Measurements from ENCODE around the gene EXD3. TPM values are rescaled to one million over a fixed set of nuclear protein-coding genes. Genes with fewer than 3 reads are reported as not detected.

The EXD3 gene
- total and polyA plus RNA-seq, 2 of the 13 experiments (the other 11 are each of a cell fraction or from before 2014, with no cell fraction given), result 2.7 to 4.8 TPM

DNA sequence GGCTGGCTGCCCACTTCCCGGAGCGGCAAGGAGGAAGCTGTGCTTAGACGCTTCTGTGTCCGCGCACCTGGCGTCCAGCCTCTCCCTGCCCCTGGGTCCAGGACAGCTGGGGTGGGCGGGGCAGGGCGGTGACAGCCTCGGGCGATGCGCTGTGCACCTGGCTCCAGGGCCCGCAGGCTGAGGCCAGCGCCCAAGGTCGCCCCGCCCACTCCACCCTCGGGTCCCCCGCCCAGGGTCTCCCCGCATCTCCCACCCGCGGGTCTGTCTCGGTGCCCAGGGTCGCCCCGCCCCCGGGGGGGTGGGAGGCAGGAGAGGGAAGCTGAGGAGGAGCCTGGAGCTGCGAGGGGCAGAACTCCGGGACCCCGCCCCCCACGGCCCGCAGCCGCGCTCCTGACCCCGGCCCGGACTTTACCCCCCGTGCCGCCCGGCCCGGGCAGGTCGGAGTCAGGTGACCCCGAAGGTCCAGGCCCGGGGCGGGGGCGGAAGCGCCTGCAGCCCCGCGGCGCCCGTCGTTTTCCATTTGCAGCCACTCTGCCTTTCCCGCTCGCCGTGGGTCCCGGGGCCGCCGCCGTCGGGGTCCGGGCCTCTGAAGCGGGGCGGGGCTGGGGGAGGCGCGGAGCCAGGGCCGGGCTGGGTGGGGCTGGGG lies 18.4 kb upstream of the EXD3 start, which contains the start of gene ENTPD8 (continued):
- TF ChIP-seq, protein P1, sequence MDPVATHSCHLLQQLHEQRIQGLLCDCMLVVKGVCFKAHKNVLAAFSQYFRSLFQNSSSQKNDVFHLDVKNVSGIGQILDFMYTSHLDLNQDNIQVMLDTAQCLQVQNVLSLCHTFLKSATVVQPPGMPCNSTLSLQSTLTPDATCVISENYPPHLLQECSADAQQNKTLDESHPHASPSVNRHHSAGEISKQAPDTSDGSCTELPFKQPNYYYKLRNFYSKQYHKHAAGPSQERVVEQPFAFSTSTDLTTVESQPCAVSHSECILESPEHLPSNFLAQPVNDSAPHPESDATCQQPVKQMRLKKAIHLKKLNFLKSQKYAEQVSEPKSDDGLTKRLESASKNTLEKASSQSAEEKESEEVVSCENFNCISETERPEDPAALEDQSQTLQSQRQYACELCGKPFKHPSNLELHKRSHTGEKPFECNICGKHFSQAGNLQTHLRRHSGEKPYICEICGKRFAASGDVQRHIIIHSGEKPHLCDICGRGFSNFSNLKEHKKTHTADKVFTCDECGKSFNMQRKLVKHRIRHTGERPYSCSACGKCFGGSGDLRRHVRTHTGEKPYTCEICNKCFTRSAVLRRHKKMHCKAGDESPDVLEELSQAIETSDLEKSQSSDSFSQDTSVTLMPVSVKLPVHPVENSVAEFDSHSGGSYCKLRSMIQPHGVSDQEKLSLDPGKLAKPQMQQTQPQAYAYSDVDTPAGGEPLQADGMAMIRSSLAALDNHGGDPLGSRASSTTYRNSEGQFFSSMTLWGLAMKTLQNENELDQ (CRISPR knock-in tag; IDR thresholded peaks at IDR 0.05; ENCODE audit: borderline replicate concordance), result no peak
- TF ChIP-seq ETV6 (CRISPR knock-in tag; conservative IDR thresholded peaks at IDR 0.05) (no peak), ZSCAN21 (CRISPR knock-in tag; IDR thresholded peaks at IDR 0.05; ENCODE audit: borderline replicate concordance) (no peak), ZNF160 (CRISPR knock-in tag; IDR thresholded peaks at IDR 0.05) (no peak), MED13 (CRISPR knock-in tag; IDR thresholded peaks at IDR 0.05) (peak; percentile 63; the same call in 1 of the 2 replicates), NCOR1 (IDR thresholded peaks at IDR 0.05; ENCODE audit: borderline replicate concordance, low read length) (peak; percentile 87), AKAP8 (CRISPR knock-in tag; IDR thresholded peaks at IDR 0.05) (0 out of 2 replicates have a peak, but pooled peaks have one; percentile 31), ETV5 (CRISPR knock-in tag; IDR thresholded peaks at IDR 0.05; ENCODE audit: borderline replicate concordance) (peak; percentile 73; the same call in 1 of the 2 replicates), SSRP1 (CRISPR knock-in tag; IDR thresholded peaks at IDR 0.05) (no peak), ISX (CRISPR knock-in tag; conservative IDR thresholded peaks at IDR 0.05) (no peak), LCORL (IDR thresholded peaks at IDR 0.05) (no peak), LCORL (CRISPR knock-in tag; IDR thresholded peaks at IDR 0.05) (peak; percentile 94), ZNF263 (CRISPR knock-in tag; IDR thresholded peaks at IDR 0.05) (peak; percentile 87), SMAD1 (CRISPR knock-in tag; IDR thresholded peaks at IDR 0.05; ENCODE audit: borderline replicate concordance, low read depth) (no peak), GABPB1 (CRISPR knock-in tag; IDR thresholded peaks at IDR 0.05) (peak; percentile 77), ZBTB7A (CRISPR knock-in tag; IDR thresholded peaks at IDR 0.05) (peak; percentile 95), ZFY (CRISPR knock-in tag; IDR thresholded peaks at IDR 0.05) (peak; percentile 72), HOXA7 (CRISPR knock-in tag; IDR thresholded peaks at IDR 0.05) (no peak), CBFB (CRISPR knock-in tag; IDR thresholded peaks at IDR 0.05) (no peak; the same call in 1 of the 2 replicates), ZNF256 (CRISPR knock-in tag; conservative IDR thresholded peaks at IDR 0.05) (no peak), PHF21A (CRISPR knock-in tag; IDR thresholded peaks at IDR 0.05) (peak; percentile 92), SP5 (CRISPR knock-in tag; IDR thresholded peaks at IDR 0.05; ENCODE audit: borderline replicate concordance, low read depth) (peak; percentile 96), NR3C1 (CRISPR knock-in tag; IDR thresholded peaks at IDR 0.05) (no peak), CREB1 (IDR thresholded peaks at IDR 0.05) (no peak), CREB1 (CRISPR knock-in tag; IDR thresholded peaks at IDR 0.05) (no peak)
- TF ChIP-seq, protein P2, sequence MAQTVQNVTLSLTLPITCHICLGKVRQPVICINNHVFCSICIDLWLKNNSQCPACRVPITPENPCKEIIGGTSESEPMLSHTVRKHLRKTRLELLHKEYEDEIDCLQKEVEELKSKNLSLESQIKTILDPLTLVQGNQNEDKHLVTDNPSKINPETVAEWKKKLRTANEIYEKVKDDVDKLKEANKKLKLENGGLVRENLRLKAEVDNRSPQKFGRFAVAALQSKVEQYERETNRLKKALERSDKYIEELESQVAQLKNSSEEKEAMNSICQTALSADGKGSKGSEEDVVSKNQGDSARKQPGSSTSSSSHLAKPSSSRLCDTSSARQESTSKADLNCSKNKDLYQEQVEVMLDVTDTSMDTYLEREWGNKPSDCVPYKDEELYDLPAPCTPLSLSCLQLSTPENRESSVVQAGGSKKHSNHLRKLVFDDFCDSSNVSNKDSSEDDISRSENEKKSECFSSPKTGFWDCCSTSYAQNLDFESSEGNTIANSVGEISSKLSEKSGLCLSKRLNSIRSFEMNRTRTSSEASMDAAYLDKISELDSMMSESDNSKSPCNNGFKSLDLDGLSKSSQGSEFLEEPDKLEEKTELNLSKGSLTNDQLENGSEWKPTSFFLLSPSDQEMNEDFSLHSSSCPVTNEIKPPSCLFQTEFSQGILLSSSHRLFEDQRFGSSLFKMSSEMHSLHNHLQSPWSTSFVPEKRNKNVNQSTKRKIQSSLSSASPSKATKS (CRISPR knock-in tag; IDR thresholded peaks at IDR 0.05), result no peak
- TF ChIP-seq, protein P3, sequence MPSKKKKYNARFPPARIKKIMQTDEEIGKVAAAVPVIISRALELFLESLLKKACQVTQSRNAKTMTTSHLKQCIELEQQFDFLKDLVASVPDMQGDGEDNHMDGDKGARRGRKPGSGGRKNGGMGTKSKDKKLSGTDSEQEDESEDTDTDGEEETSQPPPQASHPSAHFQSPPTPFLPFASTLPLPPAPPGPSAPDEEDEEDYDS (CRISPR knock-in tag; IDR thresholded peaks at IDR 0.05), result 0 out of 2 replicates have a peak, but pooled peaks have one; percentile 23
- TF ChIP-seq, protein P4, sequence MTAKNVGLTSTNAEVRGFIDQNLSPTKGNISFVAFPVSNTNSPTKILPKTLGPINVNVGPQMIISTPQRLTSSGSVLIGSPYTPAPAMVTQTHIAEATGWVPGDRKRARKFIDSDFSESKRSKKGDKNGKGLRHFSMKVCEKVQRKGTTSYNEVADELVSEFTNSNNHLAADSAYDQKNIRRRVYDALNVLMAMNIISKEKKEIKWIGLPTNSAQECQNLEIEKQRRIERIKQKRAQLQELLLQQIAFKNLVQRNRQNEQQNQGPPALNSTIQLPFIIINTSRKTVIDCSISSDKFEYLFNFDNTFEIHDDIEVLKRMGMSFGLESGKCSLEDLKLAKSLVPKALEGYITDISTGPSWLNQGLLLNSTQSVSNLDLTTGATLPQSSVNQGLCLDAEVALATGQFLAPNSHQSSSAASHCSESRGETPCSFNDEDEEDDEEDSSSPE (CRISPR knock-in tag; IDR thresholded peaks at IDR 0.05), result peak; percentile 71
